Stomach (tissue), 4 donors: ENCODE measurements around the gene ALK.

Experiments used
- EP300 ChIP-seq: sonication (generic); formaldehyde crosslinking; IDR thresholded peaks from one replicate; pipeline ENCODE4 v1.6.1; 2017; ENCODE audit warnings: antibody characterized with exemption
- POLR2A ChIP-seq, 4 donors: fragments of 450-650 bp; IDR thresholded peaks; one replicate each; pipeline ENCODE4 v1.6.1; 2016; ENCODE audit warnings: antibody characterized with exemption in 4 of 4, control low read depth in 2 of 4, mild to moderate bottlenecking in 1 of 4, moderate library complexity in 1 of 4
- POLR2AphosphoS5 ChIP-seq, 3 donors: sonication (generic); formaldehyde crosslinking; IDR thresholded peaks; one replicate each; pipeline ENCODE4 v1.6.1; 2016; ENCODE audit warnings: antibody characterized with exemption in 3 of 3
- TF ChIP-seq, protein P1 (sequence below), 7 experiments: fragments of 450-650 bp in 4 of 7; fragments of 200-600 bp in 3 of 7; sonication (generic) in 3 of 7; IDR thresholded peaks; one replicate each; pipeline ENCODE4 v1.5.1; 2016 to 2019; ENCODE audit warnings: antibody characterized with exemption in 7 of 7, control low read depth in 2 of 7, mild to moderate bottlenecking in 1 of 7

GRCh38 chr2:29760008-29760407, 161.4 kb downstream of the ALK start:
- TF ChIP-seq, protein P1, sequence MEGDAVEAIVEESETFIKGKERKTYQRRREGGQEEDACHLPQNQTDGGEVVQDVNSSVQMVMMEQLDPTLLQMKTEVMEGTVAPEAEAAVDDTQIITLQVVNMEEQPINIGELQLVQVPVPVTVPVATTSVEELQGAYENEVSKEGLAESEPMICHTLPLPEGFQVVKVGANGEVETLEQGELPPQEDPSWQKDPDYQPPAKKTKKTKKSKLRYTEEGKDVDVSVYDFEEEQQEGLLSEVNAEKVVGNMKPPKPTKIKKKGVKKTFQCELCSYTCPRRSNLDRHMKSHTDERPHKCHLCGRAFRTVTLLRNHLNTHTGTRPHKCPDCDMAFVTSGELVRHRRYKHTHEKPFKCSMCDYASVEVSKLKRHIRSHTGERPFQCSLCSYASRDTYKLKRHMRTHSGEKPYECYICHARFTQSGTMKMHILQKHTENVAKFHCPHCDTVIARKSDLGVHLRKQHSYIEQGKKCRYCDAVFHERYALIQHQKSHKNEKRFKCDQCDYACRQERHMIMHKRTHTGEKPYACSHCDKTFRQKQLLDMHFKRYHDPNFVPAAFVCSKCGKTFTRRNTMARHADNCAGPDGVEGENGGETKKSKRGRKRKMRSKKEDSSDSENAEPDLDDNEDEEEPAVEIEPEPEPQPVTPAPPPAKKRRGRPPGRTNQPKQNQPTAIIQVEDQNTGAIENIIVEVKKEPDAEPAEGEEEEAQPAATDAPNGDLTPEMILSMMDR (IDR thresholded peaks at IDR 0.05): no peak
- TF ChIP-seq POLR2A (IDR thresholded peaks at IDR 0.05): no peak
- no peak for TF ChIP-seq POLR2AphosphoS5 (IDR thresholded peaks at IDR 0.05)
- no peak for TF ChIP-seq EP300
